Breast epithelium (tissue), 4 donors: ENCODE results near the gene KATNAL1. TPM values are rescaled to one million over a fixed set of nuclear protein-coding genes. Genes with fewer than 3 reads are reported as not detected.
"Not testable (repeated sequence)": the region's sequence is repeated elsewhere in the genome, so short reads cannot be mapped to it uniquely, and the experiment has no call there.

Source experiments
- DNase-seq, 2 donors: peaks; one replicate each; pipeline ENCODE4 v3.0.0-alpha.2; 2019; ENCODE audit warnings: low spot score in 2 of 2
- H3K27ac ChIP-seq, 2 donors: fragments of 200-600 bp; sonication (generic) in 1 of 2; one replicate each; pipeline ENCODE4 v1.5.1; 2016 to 2019; ENCODE audit warnings: mild to moderate bottlenecking in 1 of 2
- H3K27me3 ChIP-seq, 2 donors: fragments of 200-600 bp; sonication (generic) in 1 of 2; one replicate each; pipeline versions ENCODE4 v1.5.1 to v1.6.0; 2017 to 2019; ENCODE audit warnings: control low read depth in 1 of 2, mild to moderate bottlenecking in 1 of 2
- H3K36me3 ChIP-seq: fragments of 200-600 bp; one replicate; pipeline ENCODE4 v1.5.1; 2019
- H3K4me1 ChIP-seq, 2 donors: fragments of 200-600 bp; sonication (generic); one replicate each; pipeline ENCODE4 v1.5.1; 2016 to 2019; ENCODE audit warnings: control low read depth in 1 of 2
- H3K4me3 ChIP-seq, 3 donors: fragments of 200-600 bp; sonication (generic); 1 replicate in 2 of 3; 2 replicates in 1 of 3; pipeline ENCODE4 v1.5.1; 2016 to 2019; ENCODE audit warnings: mild to moderate bottlenecking in 3 of 3, moderate library complexity in 2 of 3
- H3K9me3 ChIP-seq, 2 donors: fragments of 200-600 bp; sonication (generic) in 1 of 2; one replicate each; pipeline ENCODE4 v1.5.1; 2016 to 2019; ENCODE audit warnings: control low read depth in 1 of 2
- CTCF ChIP-seq, 3 donors: fragments of 450-650 bp; IDR thresholded peaks; one replicate each; pipeline ENCODE4 v1.5.1; 2016 to 2017; ENCODE audit warnings: antibody characterized with exemption in 3 of 3, mild to moderate bottlenecking in 3 of 3, moderate library complexity in 3 of 3
- POLR2A ChIP-seq: fragments of 450-650 bp; IDR thresholded peaks from one replicate; pipeline ENCODE4 v1.6.1; 2016; ENCODE audit warnings: antibody characterized with exemption, mild to moderate bottlenecking, moderate library complexity
- POLR2AphosphoS5 ChIP-seq, 3 donors: sonication (generic); formaldehyde crosslinking; IDR thresholded peaks; one replicate each; pipeline ENCODE4 v1.6.1; 2017; ENCODE audit warnings: antibody characterized with exemption in 3 of 3
- intact Hi-C: fragments of 100-400 bp; cut with DNase I; formaldehyde crosslinking; loops from one replicate; pipeline ENCODE4 v1.15.1; 2023; ENCODE audit warnings: low total_unique reads
- total RNA-seq, 3 donors: library from RNA; depleted of rRNA; stranded (reverse); fragments of >200 nt; gene quantifications; one replicate each; pipeline ENCODE4 v1.1.0, GENCODE V29; 2016

KATNAL1 gene
- total RNA-seq, 3 donors from 2014 or later: 14.6 to 23.8 (median 17.0) TPM

GRCh38 chr13:30290812-30291436, 16.4 kb downstream of the KATNAL1 start:
- intact Hi-C loops: no loop called here
- H3K9me3 ChIP-seq: no peaks in the 10 kb centered on the region
- H3K36me3 ChIP-seq: no peaks in the 10 kb centered on the region
- H3K27me3 ChIP-seq: no peaks in the 10 kb centered on the region
- no peak for TF ChIP-seq POLR2AphosphoS5 (IDR thresholded peaks at IDR 0.05)
- no peak for TF ChIP-seq CTCF (IDR thresholded peaks at IDR 0.05)
- no peak for TF ChIP-seq POLR2A
- no peak overlapping the region for H3K4me3 ChIP-seq
- H3K27ac ChIP-seq: no peak overlapping the region
- H3K4me1 ChIP-seq: no peaks in the 10 kb centered on the region
- no peak for DNase-seq

GRCh38 chr13:30289533-30289932, 17.8 kb downstream of the KATNAL1 start:
- H3K9me3 ChIP-seq: no peaks in the 10 kb centered on the region
- H3K27me3 ChIP-seq: no peaks in the 10 kb centered on the region
- no peaks in the 10 kb centered on the region for H3K4me1 ChIP-seq
- no peak for TF ChIP-seq POLR2AphosphoS5 (IDR thresholded peaks at IDR 0.05)
- TF ChIP-seq POLR2A: no peak
- no peak for TF ChIP-seq CTCF (IDR thresholded peaks at IDR 0.05)
- no peak for DNase-seq
- no peak overlapping the region for H3K27ac ChIP-seq
- H3K4me3 ChIP-seq: no peak overlapping the region
- no peaks in the 10 kb centered on the region for H3K36me3 ChIP-seq
- intact Hi-C loops: no loop called here

GRCh38 chr13:30286059-30286458, 21.3 kb downstream of the KATNAL1 start:
- DNase-seq, H3K27me3 ChIP-seq, H3K4me1 ChIP-seq, H3K36me3 ChIP-seq, H3K27ac ChIP-seq, H3K4me3 ChIP-seq, intact Hi-C loops, H3K9me3 ChIP-seq: not testable (repeated sequence)

GRCh38 chr13:30276178-30276577, 31.2 kb downstream of the KATNAL1 start:
- intact Hi-C loops: no loop called here
- H3K27ac ChIP-seq: no peak overlapping the region
- no peaks in the 10 kb centered on the region for H3K4me1 ChIP-seq
- no peaks in the 10 kb centered on the region for H3K9me3 ChIP-seq
- H3K36me3 ChIP-seq: no peaks in the 10 kb centered on the region
- no peak for DNase-seq
- no peak for TF ChIP-seq CTCF (IDR thresholded peaks at IDR 0.05)
- no peak for TF ChIP-seq POLR2A
- TF ChIP-seq POLR2AphosphoS5 (IDR thresholded peaks at IDR 0.05): no peak
- no peaks in the 10 kb centered on the region for H3K27me3 ChIP-seq
- no peak overlapping the region for H3K4me3 ChIP-seq

- no peaks in the 10 kb centered on the region for H3K36me3 ChIP-seq
- no peak for TF ChIP-seq CTCF (IDR thresholded peaks at IDR 0.05)
- TF ChIP-seq POLR2A: no peak
- TF ChIP-seq POLR2AphosphoS5 (IDR thresholded peaks at IDR 0.05): no peak
- no peak overlapping the region for H3K4me3 ChIP-seq
- intact Hi-C loops: no loop called here
- H3K9me3 ChIP-seq: no peaks in the 10 kb centered on the region
- no peak overlapping the region for H3K27ac ChIP-seq
- no peak for DNase-seq
- H3K4me1 ChIP-seq: no peaks in the 10 kb centered on the region
- H3K27me3 ChIP-seq: no peaks in the 10 kb centered on the region
Measured at GRCh38 chr13:30274083-30274482, 33.3 kb downstream of the KATNAL1 start.

- H3K27ac ChIP-seq, H3K9me3 ChIP-seq, DNase-seq, intact Hi-C loops, H3K36me3 ChIP-seq, H3K4me3 ChIP-seq, H3K27me3 ChIP-seq, H3K4me1 ChIP-seq: not testable (repeated sequence)
Measured at GRCh38 chr13:30270035-30270434, 37.3 kb downstream of the KATNAL1 start.
